HepG2 (cell line): Measurements from ENCODE around the gene ATP5PF. TPM values are rescaled to one million over a fixed set of nuclear protein-coding genes. Genes with fewer than 3 reads are reported as not detected.

ENCODE experiments used
- ATAC-seq: fragments of 200-7000 bp; cut with Tn5 transposase; 3 replicates; pipeline ENCODE4 v1.9.1; 2020; ENCODE audit warnings: mild to moderate bottlenecking, moderate library complexity
- BruUV-seq: library from RNA; stranded (reverse); fragments of 400-500 nt; replicated peaks from 2 replicates; lab custom pipeline; 2021; lab: Mats Ljungman, UMichigan
- CTCF ChIA-PET: fragments of 300-600 bp; formaldehyde crosslinking; extraction: SDS; loops from one replicate; lab custom pipeline; 2021; ENCODE audit warnings: low total read pairs, inconsistent platforms, low intra/inter-chr PET ratio; lab: Yijun Ruan, JAX
- POLR2A ChIA-PET: fragments of 350-600 bp; sonication (Branson Sonifier 250); formaldehyde crosslinking; loops from one replicate; lab custom pipeline; 2020; ENCODE audit warnings: antibody characterized with exemption, inconsistent platforms; lab: Yijun Ruan, JAX
- DNase-seq: peaks from one replicate; pipeline ENCODE4 v3.0.0-alpha.2; 2015; ENCODE audit warnings: low spot score
- FAIRE-seq: peaks from 3 replicates; lab custom pipeline; 2011; peaks lifted over from hg19 to GRCh38; lab: Jason Lieb, UNC
- H2AFZ ChIP-seq: one replicate; pipeline ENCODE4 v1.6.1; 2011; ENCODE audit warnings: low read length, inconsistent platforms
- H3K27ac ChIP-seq: fragments of 300-600 bp; 3 replicates; pipeline ENCODE4 v1.8.0; 2011; ENCODE audit warnings: mixed run types, mild to moderate bottlenecking, mixed read lengths, low read length, inconsistent platforms; ENCODE audit not compliant: insufficient read depth; ENCODE audit errors: extremely low read length
- H3K27me3 ChIP-seq, 2 experiments: fragments of 200-600 bp in 1 of 2; 2 replicates in 1 of 2; 3 replicates in 1 of 2; pipeline versions ENCODE4 v1.6.0 to v1.8.0; 2011; ENCODE audit warnings: low read length in 2 of 2, mild to moderate bottlenecking in 2 of 2, moderate library complexity in 2 of 2, inconsistent platforms in 1 of 2; ENCODE audit not compliant: insufficient read depth in 2 of 2, control insufficient read depth in 1 of 2
- H3K36me3 ChIP-seq, 2 experiments: fragments of 200-600 bp in 1 of 2; replicated peaks in 1 of 2; 2 replicates in 1 of 2; 3 replicates in 1 of 2; pipeline versions ENCODE4 v1.5.1 to v1.8.0; 2011; ENCODE audit warnings: low read length in 2 of 2, inconsistent platforms in 1 of 2; ENCODE audit not compliant: insufficient read depth in 2 of 2, control insufficient read depth in 1 of 2
- H3K4me1 ChIP-seq: 2 replicates; pipeline ENCODE4 v1.5.1; 2012; ENCODE audit warnings: low read length, inconsistent platforms; ENCODE audit not compliant: insufficient read depth
- H3K4me2 ChIP-seq: 2 replicates; pipeline ENCODE4 v1.6.0; 2011; ENCODE audit warnings: low read depth, low read length, inconsistent platforms
- H3K4me3 ChIP-seq, 3 experiments: fragments of 200-600 bp in 1 of 3; sonication (generic), shearing (Covaris generic) in 1 of 3; replicated peaks in 1 of 3; 2 replicates each; pipeline ENCODE4 v1.5.1; 2011 to 2016; ENCODE audit warnings: low read length in 3 of 3, inconsistent platforms in 2 of 3, low read depth in 2 of 3, mild to moderate bottlenecking in 2 of 3, control low read depth in 1 of 3, mixed read lengths in 1 of 3; ENCODE audit not compliant: insufficient read depth in 1 of 3
- H3K79me2 ChIP-seq: one replicate; pipeline ENCODE4 v1.6.1; 2011; ENCODE audit warnings: low read length, inconsistent platforms; ENCODE audit not compliant: insufficient read depth
- H3K9ac ChIP-seq: 2 replicates; pipeline ENCODE4 v1.6.0; 2011; ENCODE audit warnings: mild to moderate bottlenecking, low read depth, low read length, inconsistent platforms; ENCODE audit not compliant: insufficient read depth
- H3K9me3 ChIP-seq: 2 replicates; pipeline ENCODE4 v1.5.1; 2012; ENCODE audit warnings: mild to moderate bottlenecking, low read length
- H4K20me1 ChIP-seq: 2 replicates; pipeline ENCODE4 v1.6.0; 2011; ENCODE audit warnings: inconsistent platforms, mild to moderate bottlenecking, low read length, moderate library complexity; ENCODE audit not compliant: insufficient read depth
- ATF5 ChIP-seq: sonication (generic); formaldehyde crosslinking; IDR thresholded peaks from 2 replicates; pipeline ENCODE4 v1.4.0; 2020; ENCODE audit warnings: mild to moderate bottlenecking, low read depth, missing genetic modification reagents
- CEBPG ChIP-seq: IDR thresholded peaks from 2 replicates; pipeline ENCODE4 v1.6.1; 2016
- CHD2 ChIP-seq: IDR thresholded peaks from 2 replicates; pipeline ENCODE4 v1.6.1; 2011; ENCODE audit warnings: low read depth, low read length, improper control_type of control experiment
- FIP1L1 ChIP-seq: fragments of 200-400 bp; formaldehyde crosslinking; IDR thresholded peaks from 2 replicates; pipeline ENCODE4 v1.6.1; 2018; ENCODE audit warnings: low read depth, mild to moderate bottlenecking, low read length, moderate library complexity, borderline replicate concordance; ENCODE audit not compliant: insufficient read depth
- HDAC1 ChIP-seq: sonication (generic); formaldehyde crosslinking; IDR thresholded peaks from 2 replicates; pipeline ENCODE4 v1.5.1; 2020; ENCODE audit warnings: mild to moderate bottlenecking, missing genetic modification reagents
- SALL2 ChIP-seq: sonication (generic); formaldehyde crosslinking; IDR thresholded peaks from 2 replicates; pipeline ENCODE4 v1.8.1; 2023; ENCODE audit warnings: mild to moderate bottlenecking, missing genetic modification reagents, inconsistent platforms
- ZFP36L2 ChIP-seq: sonication (generic); formaldehyde crosslinking; IDR thresholded peaks from 2 replicates; pipeline ENCODE4 v1.4.0; 2020; ENCODE audit warnings: missing genetic modification reagents
- ZNF17 ChIP-seq: sonication (generic); formaldehyde crosslinking; IDR thresholded peaks from 2 replicates; pipeline ENCODE4 v1.5.0; 2020; ENCODE audit warnings: mild to moderate bottlenecking, missing genetic modification reagents
- ZNF205 ChIP-seq: IDR thresholded peaks from 2 replicates; pipeline ENCODE4 v1.6.1; 2018; ENCODE audit warnings: missing biosample characterization, missing genetic modification reagents
- ZNF232 ChIP-seq: sonication (generic); formaldehyde crosslinking; IDR thresholded peaks from 2 replicates; pipeline ENCODE4 v1.4.0; 2020; ENCODE audit warnings: missing genetic modification reagents, borderline replicate concordance
- ZNF343 ChIP-seq: sonication (generic); formaldehyde crosslinking; IDR thresholded peaks from 2 replicates; pipeline ENCODE4 v1.4.0; 2020; ENCODE audit warnings: mild to moderate bottlenecking, missing genetic modification reagents
- ZNF354B ChIP-seq: sonication (generic); formaldehyde crosslinking; IDR thresholded peaks from 2 replicates; pipeline ENCODE4 v1.8.0; 2022; ENCODE audit warnings: mild to moderate bottlenecking, missing genetic modification reagents
- ZNF546 ChIP-seq: sonication (generic); formaldehyde crosslinking; conservative IDR thresholded peaks from 2 replicates; pipeline ENCODE4 v1.8.1; 2023; ENCODE audit warnings: mild to moderate bottlenecking, missing genetic modification reagents
- ZNF572 ChIP-seq: sonication (generic); formaldehyde crosslinking; IDR thresholded peaks from 2 replicates; pipeline ENCODE4 v1.5.1; 2020; ENCODE audit warnings: mild to moderate bottlenecking, missing genetic modification reagents
- ZNF687 ChIP-seq: sonication (generic); formaldehyde crosslinking; IDR thresholded peaks from 2 replicates; pipeline ENCODE4 v1.5.1; 2020; ENCODE audit warnings: mild to moderate bottlenecking, missing genetic modification reagents, moderate library complexity
- WGBS: methylation state at CpG from one replicate; pipeline ENCODE4 v1.1.6; 2017; ENCODE audit warnings: low lambda C conversion rate; 5-methylcytosine and 5-hydroxymethylcytosine counted together
- in situ Hi-C: cut with HindIII; loops from 2 replicates; pipeline ENCODE4 v1.10.0; 2017; ENCODE audit warnings: low pct_unique_long_range_greater_than_20kb; ENCODE audit not compliant: extremely low pct_ligation_motif_present
- intact Hi-C: fragments of 100-400 bp; cut with micrococcal nuclease; formaldehyde crosslinking; loops from one replicate; pipeline ENCODE4 v1.10.0; 2022; ENCODE audit not compliant: unreplicated experiment
- polyA plus RNA-seq, 8 experiments: library from polyadenylated mRNA; depleted of rRNA in 3 of 8; stranded (reverse) in 7 of 8; unstranded in 1 of 8; fragments of >200 nt; fragmentation: Illumina TruSeq in 4 of 8; extraction: Trizol in 4 of 8; gene quantifications; 2 replicates each; pipeline versions ENCODE4 v1.2.1 to v1.2.3, GENCODE V29; 2011 to 2016; ENCODE audit warnings: low read depth in 4 of 8, missing spikeins in 1 of 8, mixed read lengths in 1 of 8; ENCODE audit not compliant: insufficient read depth in 1 of 8
- total RNA-seq, 5 experiments: library from RNA; depleted of rRNA; stranded (reverse); fragments of >200 nt; fragmentation: Illumina TruSeq; extraction: Trizol; gene quantifications; 2 replicates each; pipeline ENCODE4 v1.2.3, GENCODE V29; 2016; ENCODE audit warnings: low read depth in 1 of 5

ATP5PF gene
- total and polyA plus RNA-seq, 2 of the 13 experiments (the other 11 are each of a cell fraction or from before 2014, with no cell fraction given): 131 to 157 TPM

GRCh38 chr21:25687787-25688186, 46.9 kb downstream of the ATP5PF start (continued):
- TF ChIP-seq SALL2 (CRISPR knock-in tag): no peak
- no peak for TF ChIP-seq ATF5 (CRISPR knock-in tag)
- TF ChIP-seq ZNF687 (CRISPR knock-in tag): no peak

GRCh38 chr21:25682382-25682781, 52.3 kb downstream of the ATP5PF start:
- no peak for DNase-seq
- no TSS peak for BruUV-seq
- in situ Hi-C loops (no loop called here), intact Hi-C loops (no loop called here)
- H3K4me3 ChIP-seq: no peak overlapping the region
- H2AFZ ChIP-seq: no peak overlapping the region
- no peaks in the 10 kb centered on the region for H3K79me2 ChIP-seq
- H3K9me3 ChIP-seq: no peaks in the 10 kb centered on the region
- POLR2A ChIA-PET: no interaction called here
- H3K36me3 ChIP-seq: no peaks in the 10 kb centered on the region
- FAIRE-seq: no peak
- CTCF ChIA-PET: no interaction called here
- no peaks in the 10 kb centered on the region for H4K20me1 ChIP-seq
- H3K4me1 ChIP-seq: peaks cover 5% of the 10 kb centered on the region; the same call in 1 of the 2 replicates
- 32% methylated on average over 8 of the region's 9 CpGs for WGBS
- no peak overlapping the region for H3K9ac ChIP-seq
- no peak overlapping the region for H3K27ac ChIP-seq
- H3K4me2 ChIP-seq: no peak overlapping the region
- no peak for ATAC-seq
- 0 out of 5 replicates have a peak, but pooled peaks cover 0 to 6% of the 10 kb centered on the region in 2 experiments for H3K27me3 ChIP-seq
- TF ChIP-seq ZFP36L2 (no peak), ZNF354B (no peak), ZNF546 (CRISPR knock-in tag) (no peak), FIP1L1 (no peak), ZNF205 (CRISPR knock-in tag) (no peak), CHD2 (no peak), CEBPG (CRISPR knock-in tag) (no peak), ZNF232 (no peak), ZNF17 (CRISPR knock-in tag) (no peak), ZNF572 (CRISPR knock-in tag) (no peak), HDAC1 (CRISPR knock-in tag) (no peak), ZNF343 (CRISPR knock-in tag) (no peak)
